Measurements from ENCODE around the gene STK24.

STK24 gene

DNA sequence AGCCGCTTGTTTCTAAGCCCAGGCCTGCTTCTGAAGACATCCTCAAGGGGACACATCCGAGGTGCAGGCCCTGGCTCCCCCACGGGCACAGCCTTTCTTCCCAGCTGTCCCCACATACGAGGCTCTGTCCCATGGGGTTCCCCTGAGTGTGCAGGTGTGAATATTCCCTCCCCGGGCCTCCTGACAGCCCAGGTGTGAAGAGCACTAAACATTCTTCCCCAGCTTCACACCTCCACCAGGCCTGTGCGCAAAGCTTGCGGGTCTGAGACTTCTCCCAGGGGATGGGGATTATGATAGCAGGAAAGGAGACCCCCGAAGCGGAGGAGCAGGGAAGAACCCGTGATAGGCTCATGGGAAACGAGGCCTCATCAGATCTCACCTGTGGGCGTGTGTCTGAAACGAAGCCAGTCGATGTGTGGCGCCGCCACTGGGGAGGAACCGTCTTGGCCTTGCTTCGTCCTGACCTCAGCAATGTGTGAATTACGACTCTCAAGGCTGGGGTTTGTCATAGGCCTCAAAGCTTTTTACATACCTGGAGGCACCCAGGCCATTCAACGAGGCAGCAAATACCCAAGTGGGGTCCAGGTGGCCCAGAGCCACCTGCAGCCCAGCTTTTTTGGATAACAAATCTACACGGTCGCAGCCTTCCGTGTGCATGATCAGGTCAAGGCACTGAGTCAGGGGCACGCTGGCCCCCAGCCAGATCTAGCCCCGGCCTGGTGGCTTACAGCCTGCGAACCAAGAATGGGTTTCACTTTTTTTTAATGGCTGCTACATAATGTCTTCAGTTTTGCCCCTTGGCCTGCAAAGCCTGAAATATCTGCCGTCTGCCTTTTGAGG lies 134.3 kb downstream of the STK24 start:
- no peak overlapping the region for H3K27ac ChIP-seq
- TF ChIP-seq, protein P1, sequence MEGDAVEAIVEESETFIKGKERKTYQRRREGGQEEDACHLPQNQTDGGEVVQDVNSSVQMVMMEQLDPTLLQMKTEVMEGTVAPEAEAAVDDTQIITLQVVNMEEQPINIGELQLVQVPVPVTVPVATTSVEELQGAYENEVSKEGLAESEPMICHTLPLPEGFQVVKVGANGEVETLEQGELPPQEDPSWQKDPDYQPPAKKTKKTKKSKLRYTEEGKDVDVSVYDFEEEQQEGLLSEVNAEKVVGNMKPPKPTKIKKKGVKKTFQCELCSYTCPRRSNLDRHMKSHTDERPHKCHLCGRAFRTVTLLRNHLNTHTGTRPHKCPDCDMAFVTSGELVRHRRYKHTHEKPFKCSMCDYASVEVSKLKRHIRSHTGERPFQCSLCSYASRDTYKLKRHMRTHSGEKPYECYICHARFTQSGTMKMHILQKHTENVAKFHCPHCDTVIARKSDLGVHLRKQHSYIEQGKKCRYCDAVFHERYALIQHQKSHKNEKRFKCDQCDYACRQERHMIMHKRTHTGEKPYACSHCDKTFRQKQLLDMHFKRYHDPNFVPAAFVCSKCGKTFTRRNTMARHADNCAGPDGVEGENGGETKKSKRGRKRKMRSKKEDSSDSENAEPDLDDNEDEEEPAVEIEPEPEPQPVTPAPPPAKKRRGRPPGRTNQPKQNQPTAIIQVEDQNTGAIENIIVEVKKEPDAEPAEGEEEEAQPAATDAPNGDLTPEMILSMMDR (conservative IDR thresholded peaks at IDR 0.05), result no peak
- no peak for TF ChIP-seq ZFX (IDR thresholded peaks at IDR 0.05)

DNA sequence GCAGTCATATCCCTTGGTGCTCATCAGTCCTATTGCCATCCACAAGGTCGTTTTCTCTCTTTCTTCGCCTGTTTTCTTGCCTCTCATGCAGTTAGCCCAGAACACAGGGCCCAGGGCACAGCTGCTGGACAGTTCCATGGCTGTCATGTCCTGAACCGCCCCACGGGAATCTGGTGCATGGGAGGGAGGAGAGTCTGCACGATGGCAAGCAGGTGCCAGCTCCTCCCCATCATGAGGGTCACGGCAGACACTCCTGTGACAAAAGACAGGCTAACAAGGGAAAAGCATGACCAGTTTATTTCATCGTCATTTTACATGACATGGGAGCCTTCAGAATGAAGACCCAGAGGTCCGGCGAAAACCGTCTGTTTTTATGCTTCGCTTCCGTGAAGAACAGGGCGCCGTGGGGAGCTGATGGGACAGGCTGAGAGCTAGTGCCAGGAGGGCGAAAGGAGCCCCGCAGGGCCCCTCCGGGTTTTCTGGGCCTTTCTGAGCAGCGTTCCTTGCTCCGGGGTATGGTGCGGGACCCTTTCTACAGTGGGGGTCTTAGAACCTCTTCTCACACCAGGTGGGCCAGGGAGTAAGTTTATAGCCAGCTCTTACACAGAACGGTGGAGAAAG lies 135.7 kb downstream of the STK24 start:
- TF ChIP-seq, protein P1 (conservative IDR thresholded peaks at IDR 0.05), result no peak
- TF ChIP-seq ZFX (IDR thresholded peaks at IDR 0.05), result no peak

DNA sequence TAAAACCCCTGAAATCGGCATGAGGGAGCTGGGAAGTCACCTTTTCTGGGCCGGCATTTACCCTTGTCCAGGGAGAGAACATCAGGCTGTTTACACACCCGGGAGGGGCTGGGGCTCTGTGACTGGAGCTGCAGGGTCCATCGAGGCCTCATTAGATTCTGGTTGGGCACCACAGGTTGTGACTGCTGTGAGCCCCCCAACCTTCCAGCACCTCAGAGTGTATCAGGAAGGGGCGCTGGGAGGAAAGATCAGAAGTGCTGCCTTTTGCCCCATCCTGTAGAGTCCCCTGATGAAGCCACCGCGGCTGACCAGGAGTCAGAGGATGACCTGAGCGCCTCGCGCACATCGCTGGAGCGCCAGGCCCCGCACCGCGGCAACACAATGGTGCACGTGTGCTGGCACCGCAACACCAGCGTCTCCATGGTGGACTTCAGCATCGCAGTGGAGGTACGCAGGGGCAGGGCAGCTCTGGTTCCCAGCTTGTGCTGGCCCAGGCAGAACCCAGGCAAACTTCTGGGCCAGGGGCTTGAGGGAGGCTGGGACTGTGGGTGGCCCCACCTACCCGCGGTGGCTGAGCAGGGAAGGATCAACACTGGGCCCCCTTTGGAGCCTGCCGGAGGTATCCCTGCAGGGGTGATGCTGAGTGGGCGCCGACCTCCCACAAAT lies 136.4 kb downstream of the STK24 start:
- no peak for TF ChIP-seq ZFX (IDR thresholded peaks at IDR 0.05)
- TF ChIP-seq, protein P1 (conservative IDR thresholded peaks at IDR 0.05), result no peak
- no peak overlapping the region for H3K27ac ChIP-seq

More for the DNA sequence above, 135.7 kb downstream of the STK24 start:
- H3K27ac ChIP-seq, result no peak overlapping the region

DNA sequence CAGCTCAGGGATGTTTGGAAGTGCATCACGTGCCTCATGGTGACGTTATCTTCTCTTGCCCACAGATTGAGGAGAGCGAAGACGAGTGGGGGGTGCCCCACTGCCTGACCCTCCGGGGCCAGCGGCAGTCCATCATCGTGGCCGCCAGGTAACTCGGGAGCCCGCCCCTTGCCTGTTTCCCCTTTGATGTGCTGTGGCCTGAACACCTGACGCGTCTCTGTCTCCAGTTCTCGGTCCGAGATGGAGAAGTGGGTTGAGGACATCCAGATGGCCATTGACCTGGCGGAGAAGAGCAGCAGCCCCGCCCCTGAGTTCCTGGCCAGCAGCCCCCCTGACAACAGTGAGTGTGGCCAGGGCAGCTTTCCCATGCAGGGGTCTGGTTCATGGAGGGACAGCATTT lies 137.0 kb downstream of the STK24 start:
- TF ChIP-seq, protein P1 (conservative IDR thresholded peaks at IDR 0.05), result no peak
- no peak for TF ChIP-seq ZFX (IDR thresholded peaks at IDR 0.05)
- no peak overlapping the region for H3K27ac ChIP-seq

DNA sequence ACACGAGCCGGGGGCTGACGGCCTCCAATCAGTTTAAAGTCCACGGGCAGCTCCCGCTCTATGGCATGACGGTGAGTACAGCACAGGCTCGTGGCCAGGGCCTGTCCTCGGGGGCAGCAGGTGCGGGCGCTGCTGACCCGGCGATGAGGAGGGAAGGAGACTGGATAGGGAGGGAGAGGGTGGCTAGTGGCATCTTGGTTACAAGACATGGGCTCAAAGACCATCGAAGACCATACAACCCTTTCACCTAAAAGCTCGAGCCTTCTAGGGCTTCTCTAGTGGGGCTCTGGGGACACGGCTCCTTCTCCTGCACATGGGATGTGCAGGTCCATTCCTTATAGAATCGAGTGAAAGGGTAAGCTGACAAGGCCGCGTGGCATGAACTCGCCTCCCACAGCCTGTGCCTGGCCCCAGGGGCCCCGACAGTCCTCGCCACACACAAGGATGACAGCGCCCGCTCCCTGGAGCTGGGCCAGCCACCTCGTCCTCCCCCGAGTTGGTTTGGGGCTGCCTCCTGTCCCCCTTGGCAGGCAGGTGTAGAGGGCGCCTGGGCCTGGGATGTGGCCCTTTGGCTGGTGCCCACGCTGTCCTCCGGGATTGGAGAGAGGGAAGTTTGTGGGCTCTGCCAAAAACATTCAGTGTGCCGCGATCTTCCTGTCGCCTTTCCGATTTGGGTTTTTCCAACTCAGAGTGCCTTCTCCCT lies 137.6 kb downstream of the STK24 start:
- H3K27ac ChIP-seq, result no peak overlapping the region
- TF ChIP-seq ZFX (IDR thresholded peaks at IDR 0.05), result no peak
- TF ChIP-seq, protein P1 (conservative IDR thresholded peaks at IDR 0.05), result no peak

DNA sequence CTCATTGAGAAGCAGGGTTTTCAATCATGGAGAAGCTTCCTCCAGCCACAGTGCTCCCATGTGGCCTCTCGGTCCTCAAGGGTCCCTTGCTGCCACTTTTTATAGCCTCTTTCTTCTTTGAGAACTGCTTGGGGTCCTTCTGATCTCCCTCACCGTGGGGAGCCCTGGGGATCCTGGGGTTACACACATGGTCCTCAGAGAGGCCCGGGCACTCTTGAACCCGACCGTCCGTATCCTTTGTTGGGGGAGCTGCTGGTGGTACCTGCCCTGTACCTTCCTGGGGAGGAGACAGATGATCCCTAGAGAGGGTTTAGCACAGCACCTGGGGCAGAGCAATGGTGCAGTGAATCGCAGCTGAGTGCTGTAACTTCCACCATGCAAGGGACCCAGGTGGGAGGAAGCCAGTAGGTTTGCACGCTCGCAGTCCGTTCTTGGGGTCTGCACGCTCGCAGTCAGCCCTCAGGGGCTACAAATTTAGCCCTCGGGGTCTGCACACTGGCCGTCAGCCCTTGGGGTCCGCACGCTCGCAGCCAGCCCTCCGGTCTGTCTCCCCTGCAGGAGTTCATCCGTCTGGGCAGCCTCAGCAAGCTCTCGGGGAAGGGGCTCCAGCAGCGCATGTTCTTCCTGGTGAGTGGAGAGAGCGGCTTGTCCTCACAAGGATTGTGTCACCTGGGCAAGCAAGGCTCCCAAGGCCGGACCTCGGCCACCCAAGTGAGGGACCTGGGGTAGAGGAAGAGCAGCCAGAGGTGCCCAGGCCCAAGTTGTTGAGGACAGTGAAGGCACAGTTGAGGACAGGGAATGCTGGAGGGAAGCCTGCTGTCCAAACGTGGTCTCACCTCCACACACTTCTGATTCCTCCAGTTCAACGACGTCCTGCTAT lies 138.4 kb downstream of the STK24 start:
- H3K27ac ChIP-seq, result no peak overlapping the region
- TF ChIP-seq ZFX (IDR thresholded peaks at IDR 0.05), result no peak
- TF ChIP-seq, protein P1 (conservative IDR thresholded peaks at IDR 0.05), result no peak
